SK-MEL-5 (cell line): ENCODE data around the gene ATAD1. TPM values are rescaled to one million over a fixed set of nuclear protein-coding genes. Genes with fewer than 3 reads are reported as not detected.
"Not testable (repeated sequence)": the region's sequence is repeated elsewhere in the genome, so short reads cannot be mapped to it uniquely, and the experiment has no call there.

ENCODE experiments used
- DNase-seq: peaks from one replicate; pipeline ENCODE4 v3.0.0-alpha.2; 2016; ENCODE audit warnings: low read depth, low spot score
- in situ Hi-C: cut with HindIII; loops from 2 replicates; pipeline ENCODE4 v1.10.0; 2016; ENCODE audit warnings: low sequenced_read_pairs, high pct_unique_total_duplicates, low pct_unique_long_range_greater_than_20kb
- total RNA-seq: library from RNA; depleted of rRNA; stranded (reverse); fragments of >200 nt; shearing (Covaris generic); gene quantifications from 2 replicates; pipeline ENCODE4 v1.2.3, GENCODE V29; 2014

ATAD1 gene
- total RNA-seq, 1 experiment from 2014 or later: 80.5 TPM

GRCh38 chr10:87826653-87827052, 8.6 kb upstream of the ATAD1 start:
- in situ Hi-C loops: no loop called here

GRCh38 chr10:87819289-87819585, 1.2 kb upstream of the ATAD1 start:
- in situ Hi-C loops: no loop called here

More at GRCh38 chr10:87826653-87827052, 8.6 kb upstream of the ATAD1 start:
- DNase-seq: no peak

GRCh38 chr10:87818505-87819288, 671 bp upstream of the ATAD1 start:
- in situ Hi-C loops: no loop called here
- DNase-seq: peak; percentile 30

More at GRCh38 chr10:87819289-87819585, 1.2 kb upstream of the ATAD1 start:
- no peak for DNase-seq

GRCh38 chr10:87816898-87817608, 973 bp downstream of the ATAD1 start:
- DNase-seq: peak; percentile 31
- in situ Hi-C loops: no loop called here

- in situ Hi-C loops: no loop called here
These were observed 1.7 kb downstream of the ATAD1 start for GRCh38 chr10:87816163-87816897.

GRCh38 chr10:87804939-87805569, 13.0 kb downstream of the ATAD1 start:
- in situ Hi-C loops: no loop called here
- DNase-seq: no peak

More at GRCh38 chr10:87816163-87816897, 1.7 kb downstream of the ATAD1 start:
- peak; percentile 12 for DNase-seq

- in situ Hi-C loops: no loop called here
- no peak for DNase-seq
These were observed 14.2 kb downstream of the ATAD1 start for GRCh38 chr10:87803831-87804230.

GRCh38 chr10:87803328-87803727, 14.7 kb downstream of the ATAD1 start:
- in situ Hi-C loops: no loop called here
- DNase-seq: no peak

GRCh38 chr10:87801813-87802435, 16.1 kb downstream of the ATAD1 start:
- in situ Hi-C loops, DNase-seq: not testable (repeated sequence)

GRCh38 chr10:87799860-87800259, 18.2 kb downstream of the ATAD1 start:
- in situ Hi-C loops: no loop called here
- no peak for DNase-seq

GRCh38 chr10:87798082-87798481, 19.9 kb downstream of the ATAD1 start:
- in situ Hi-C loops: no loop called here
- no peak for DNase-seq

- in situ Hi-C loops: no loop called here
These were observed 23.7 kb downstream of the ATAD1 start for GRCh38 chr10:87794285-87794684.

GRCh38 chr10:87790185-87790584, 27.8 kb downstream of the ATAD1 start:
- no peak for DNase-seq
- in situ Hi-C loops: no loop called here

More at GRCh38 chr10:87794285-87794684, 23.7 kb downstream of the ATAD1 start:
- DNase-seq: no peak

- in situ Hi-C loops: no loop called here
- DNase-seq: no peak
These were observed 31.6 kb downstream of the ATAD1 start for GRCh38 chr10:87786421-87786820.

- DNase-seq: no peak
- in situ Hi-C loops: no loop called here
These were observed 35.3 kb downstream of the ATAD1 start for GRCh38 chr10:87782721-87783120.

GRCh38 chr10:87781545-87781944, 36.5 kb downstream of the ATAD1 start:
- DNase-seq: no peak
- in situ Hi-C loops: no loop called here

- in situ Hi-C loops: no loop called here
- DNase-seq: no peak
These were observed 41.7 kb downstream of the ATAD1 start for GRCh38 chr10:87776328-87776727.
